Breast epithelium (tissue), 4 donors: ENCODE data around the gene ALKAL2. TPM values are rescaled to one million over a fixed set of nuclear protein-coding genes. Genes with fewer than 3 reads are reported as not detected.
A peak's percentile ranks its signal among the peaks of the same experiment; 100 is the strongest.

Experiments used
- DNase-seq, 2 donors: peaks; one replicate each; pipeline ENCODE4 v3.0.0-alpha.2; 2019; ENCODE audit warnings: low spot score in 2 of 2
- H3K27ac ChIP-seq, 2 donors: fragments of 200-600 bp; sonication (generic) in 1 of 2; one replicate each; pipeline ENCODE4 v1.5.1; 2016 to 2019; ENCODE audit warnings: mild to moderate bottlenecking in 1 of 2
- H3K27me3 ChIP-seq, 2 donors: fragments of 200-600 bp; sonication (generic) in 1 of 2; one replicate each; pipeline versions ENCODE4 v1.5.1 to v1.6.0; 2017 to 2019; ENCODE audit warnings: control low read depth in 1 of 2, mild to moderate bottlenecking in 1 of 2
- H3K36me3 ChIP-seq: fragments of 200-600 bp; one replicate; pipeline ENCODE4 v1.5.1; 2019
- H3K4me1 ChIP-seq, 2 donors: fragments of 200-600 bp; sonication (generic); one replicate each; pipeline ENCODE4 v1.5.1; 2016 to 2019; ENCODE audit warnings: control low read depth in 1 of 2
- H3K4me3 ChIP-seq, 3 donors: fragments of 200-600 bp; sonication (generic); 1 replicate in 2 of 3; 2 replicates in 1 of 3; pipeline ENCODE4 v1.5.1; 2016 to 2019; ENCODE audit warnings: mild to moderate bottlenecking in 3 of 3, moderate library complexity in 2 of 3
- H3K9me3 ChIP-seq, 2 donors: fragments of 200-600 bp; sonication (generic) in 1 of 2; one replicate each; pipeline ENCODE4 v1.5.1; 2016 to 2019; ENCODE audit warnings: control low read depth in 1 of 2
- POLR2A ChIP-seq: fragments of 450-650 bp; IDR thresholded peaks from one replicate; pipeline ENCODE4 v1.6.1; 2016; ENCODE audit warnings: antibody characterized with exemption, mild to moderate bottlenecking, moderate library complexity
- POLR2AphosphoS5 ChIP-seq, 3 donors: sonication (generic); formaldehyde crosslinking; IDR thresholded peaks; one replicate each; pipeline ENCODE4 v1.6.1; 2017; ENCODE audit warnings: antibody characterized with exemption in 3 of 3
- intact Hi-C: fragments of 100-400 bp; cut with DNase I; formaldehyde crosslinking; loops from one replicate; pipeline ENCODE4 v1.15.1; 2023; ENCODE audit warnings: low total_unique reads
- total RNA-seq, 3 donors: library from RNA; depleted of rRNA; stranded (reverse); fragments of >200 nt; gene quantifications; one replicate each; pipeline ENCODE4 v1.1.0, GENCODE V29; 2016
- TF ChIP-seq, protein P1 (sequence below), 3 donors: fragments of 450-650 bp; IDR thresholded peaks; one replicate each; pipeline ENCODE4 v1.5.1; 2016 to 2017; ENCODE audit warnings: antibody characterized with exemption in 3 of 3, mild to moderate bottlenecking in 3 of 3, moderate library complexity in 3 of 3

ALKAL2 gene
- total RNA-seq, 3 donors from 2014 or later: 10.1 to 26.4 (median 16.1) TPM

DNA sequence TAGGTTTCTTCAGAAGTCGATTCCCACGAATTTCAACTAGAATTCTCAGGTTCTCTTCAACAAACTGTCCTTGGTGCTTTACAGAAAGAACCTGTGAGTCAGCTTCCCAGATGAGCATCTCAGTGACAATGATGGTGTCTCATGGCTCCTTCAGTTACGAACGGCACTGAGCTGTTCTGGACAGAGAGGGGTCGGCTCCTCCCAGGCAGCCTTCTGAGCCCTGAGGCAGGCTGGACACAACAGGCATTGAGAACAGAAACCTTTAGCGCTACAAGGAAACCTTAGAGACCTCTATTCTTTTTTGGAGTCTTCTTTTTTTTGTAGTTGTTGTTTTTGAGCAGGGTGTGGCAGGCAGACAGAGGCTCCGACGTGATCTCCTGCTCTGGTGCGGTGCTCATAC is 35.1 kb upstream of the ALKAL2 start:
- Histone ChIP-seq H3K27ac (no peak overlapping the region), H3K9me3 (peaks cover 0 to 10% of the 10 kb centered on the region in 2 donors), H3K36me3 (no peaks in the 10 kb centered on the region), H3K4me1 (no peaks in the 10 kb centered on the region), H3K27me3 (no peaks in the 10 kb centered on the region), H3K4me3 (no peak overlapping the region)
- DNase-seq: no peak
- intact Hi-C loops: no loop called here
- TF ChIP-seq POLR2A: no peak
- no peak for TF ChIP-seq POLR2AphosphoS5 (IDR thresholded peaks at IDR 0.05)
- TF ChIP-seq, protein P1, sequence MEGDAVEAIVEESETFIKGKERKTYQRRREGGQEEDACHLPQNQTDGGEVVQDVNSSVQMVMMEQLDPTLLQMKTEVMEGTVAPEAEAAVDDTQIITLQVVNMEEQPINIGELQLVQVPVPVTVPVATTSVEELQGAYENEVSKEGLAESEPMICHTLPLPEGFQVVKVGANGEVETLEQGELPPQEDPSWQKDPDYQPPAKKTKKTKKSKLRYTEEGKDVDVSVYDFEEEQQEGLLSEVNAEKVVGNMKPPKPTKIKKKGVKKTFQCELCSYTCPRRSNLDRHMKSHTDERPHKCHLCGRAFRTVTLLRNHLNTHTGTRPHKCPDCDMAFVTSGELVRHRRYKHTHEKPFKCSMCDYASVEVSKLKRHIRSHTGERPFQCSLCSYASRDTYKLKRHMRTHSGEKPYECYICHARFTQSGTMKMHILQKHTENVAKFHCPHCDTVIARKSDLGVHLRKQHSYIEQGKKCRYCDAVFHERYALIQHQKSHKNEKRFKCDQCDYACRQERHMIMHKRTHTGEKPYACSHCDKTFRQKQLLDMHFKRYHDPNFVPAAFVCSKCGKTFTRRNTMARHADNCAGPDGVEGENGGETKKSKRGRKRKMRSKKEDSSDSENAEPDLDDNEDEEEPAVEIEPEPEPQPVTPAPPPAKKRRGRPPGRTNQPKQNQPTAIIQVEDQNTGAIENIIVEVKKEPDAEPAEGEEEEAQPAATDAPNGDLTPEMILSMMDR (IDR thresholded peaks at IDR 0.05): no peak

DNA sequence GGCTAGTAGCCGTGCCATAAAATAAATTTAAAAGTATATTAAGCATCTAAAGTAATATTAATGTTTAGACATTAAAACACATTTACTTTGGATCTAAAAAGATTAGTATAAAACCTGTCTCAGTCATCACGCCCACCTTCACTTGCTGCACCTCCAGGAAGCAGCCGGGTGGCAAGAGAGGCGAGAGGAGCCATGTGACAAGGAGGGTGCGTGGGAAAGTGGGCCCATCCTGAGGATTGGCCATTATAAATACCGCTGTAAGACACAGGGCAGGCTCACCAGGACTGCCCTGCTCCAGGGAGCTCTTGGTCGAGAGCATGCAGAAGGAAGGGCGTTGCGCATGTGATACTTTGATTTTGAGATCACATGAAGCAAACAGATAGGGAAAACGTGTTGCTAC is 34.4 kb upstream of the ALKAL2 start:
- intact Hi-C loops: no loop called here

DNA sequence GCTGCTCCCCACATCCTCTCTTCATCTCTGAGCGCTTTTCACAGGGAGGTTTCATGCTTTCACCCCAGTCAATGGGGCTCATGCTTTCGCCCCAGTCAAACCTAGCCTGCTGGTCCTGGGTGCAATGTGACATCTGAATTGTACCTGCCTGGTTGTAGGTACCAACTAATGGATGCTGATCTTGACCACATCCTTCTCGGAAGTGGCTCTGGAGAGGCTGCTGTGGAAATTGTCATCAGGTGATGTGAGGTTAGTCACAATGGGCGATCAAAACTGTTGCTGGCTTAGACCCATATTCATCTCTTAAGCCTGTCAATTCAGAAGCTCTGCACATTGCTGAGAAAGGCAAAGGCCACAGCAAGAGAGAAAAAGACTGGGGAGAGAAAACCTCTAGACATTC is 32.7 kb upstream of the ALKAL2 start:
- H3K4me3 ChIP-seq: no peak overlapping the region
- intact Hi-C loops: no loop called here
- H3K27me3 ChIP-seq: no peaks in the 10 kb centered on the region

More for the DNA sequence above, 34.4 kb upstream of the ALKAL2 start:
- H3K4me1 ChIP-seq: no peaks in the 10 kb centered on the region
- TF ChIP-seq, protein P1 (IDR thresholded peaks at IDR 0.05): no peak
- TF ChIP-seq POLR2AphosphoS5 (IDR thresholded peaks at IDR 0.05) (no peak), POLR2A (no peak)
- no peak for DNase-seq
- no peak overlapping the region for H3K27ac ChIP-seq
- no peaks in the 10 kb centered on the region for H3K36me3 ChIP-seq
- no peaks in the 10 kb centered on the region for H3K27me3 ChIP-seq
- H3K9me3 ChIP-seq: peaks cover 0 to 8% of the 10 kb centered on the region in 2 donors
- H3K4me3 ChIP-seq: no peak overlapping the region

DNA sequence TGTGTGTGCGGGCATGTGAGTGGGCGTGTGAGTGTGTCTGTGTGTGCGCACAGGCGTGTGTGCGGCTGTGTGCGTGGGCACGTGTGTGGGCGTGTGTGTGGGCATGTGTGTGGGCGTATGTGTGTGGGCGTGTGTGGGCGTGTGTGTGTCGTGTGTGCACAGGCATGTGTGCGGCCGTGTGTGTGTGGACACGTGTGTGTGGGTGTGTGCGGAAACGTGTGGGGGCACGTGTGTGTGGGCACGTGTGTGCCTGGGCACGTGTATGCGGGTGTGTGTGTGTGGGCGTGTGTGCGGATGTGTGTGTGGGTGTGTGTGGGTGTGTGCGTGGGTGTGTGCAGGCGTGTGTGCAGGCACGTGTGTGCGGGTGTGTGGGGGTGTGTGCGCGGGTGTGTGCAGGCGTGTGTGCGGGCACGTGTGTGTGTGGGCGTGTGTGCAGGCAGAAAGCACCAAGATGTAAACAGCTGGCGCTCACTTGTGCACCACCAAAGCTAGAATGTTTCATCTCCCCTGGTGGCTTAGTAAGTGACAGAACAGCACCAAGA is 31.2 kb upstream of the ALKAL2 start:
- intact Hi-C loops: no loop called here
- Histone ChIP-seq H3K27ac (no peak overlapping the region), H3K9me3 (no peaks in the 10 kb centered on the region), H3K27me3 (no peaks in the 10 kb centered on the region), H3K4me1 (no peaks in the 10 kb centered on the region), H3K36me3 (no peaks in the 10 kb centered on the region), H3K4me3 (no peak overlapping the region)
- TF ChIP-seq POLR2A: no peak
- TF ChIP-seq POLR2AphosphoS5 (IDR thresholded peaks at IDR 0.05): no peak
- TF ChIP-seq, protein P1 (IDR thresholded peaks at IDR 0.05): no peak
- no peak for DNase-seq

More for the DNA sequence above, 32.7 kb upstream of the ALKAL2 start:
- no peaks in the 10 kb centered on the region for H3K4me1 ChIP-seq
- no peaks in the 10 kb centered on the region for H3K9me3 ChIP-seq
- no peak overlapping the region for H3K27ac ChIP-seq
- no peak for DNase-seq
- TF ChIP-seq, protein P1 (IDR thresholded peaks at IDR 0.05): no peak
- TF ChIP-seq POLR2AphosphoS5 (IDR thresholded peaks at IDR 0.05) (no peak), POLR2A (no peak)
- H3K36me3 ChIP-seq: no peaks in the 10 kb centered on the region

DNA sequence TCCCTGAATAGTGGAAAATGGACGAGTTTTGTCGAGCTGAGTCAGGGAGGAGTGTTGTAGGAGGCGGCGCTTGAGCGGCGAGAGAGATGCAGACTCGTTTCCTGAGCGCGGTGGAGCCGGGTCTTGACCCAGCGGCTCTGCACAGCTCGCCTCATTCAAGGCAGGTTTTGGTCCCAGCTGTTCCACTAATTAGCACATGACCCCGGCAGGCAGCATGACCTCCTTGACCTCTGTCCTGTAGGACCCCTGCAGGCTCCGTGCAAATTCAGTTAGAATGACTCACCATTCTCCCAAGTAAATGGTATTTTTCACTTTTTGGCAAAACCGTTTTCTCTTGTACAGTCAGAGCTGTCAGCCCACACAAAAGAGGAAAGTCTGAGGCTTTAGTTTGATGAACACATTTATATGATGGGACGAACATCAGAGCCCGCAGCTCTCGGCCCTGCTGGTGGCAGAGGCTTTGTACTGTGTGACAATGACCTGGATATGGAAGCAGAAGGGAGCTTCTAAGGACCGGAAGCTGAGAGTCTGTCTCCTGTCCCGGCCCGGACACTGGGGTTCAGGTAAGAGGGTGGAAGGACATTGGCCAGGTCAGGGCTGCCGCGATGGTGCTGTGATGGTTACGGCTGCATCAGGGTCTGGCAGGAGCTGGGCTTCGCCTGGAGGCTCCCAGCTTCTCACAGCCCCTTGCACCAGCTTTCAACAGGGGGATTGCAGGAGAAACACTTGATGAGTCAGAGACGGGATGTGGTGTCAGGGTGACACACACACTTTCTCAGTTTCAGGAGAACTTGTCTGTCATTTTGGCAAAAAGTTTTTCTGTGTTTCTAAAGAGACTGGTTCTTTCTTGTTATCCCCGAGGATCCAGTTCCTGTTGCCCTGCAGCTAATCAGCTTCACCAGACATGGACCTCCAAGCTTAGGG is 29.9 kb upstream of the ALKAL2 start:
- Histone ChIP-seq H3K4me1 (no peaks in the 10 kb centered on the region), H3K9me3 (no peaks in the 10 kb centered on the region), H3K27me3 (no peaks in the 10 kb centered on the region), H3K36me3 (no peaks in the 10 kb centered on the region), H3K4me3 (peak overlapping the region in 1 of 3 donors; percentile 1), H3K27ac (peak overlapping the region in 1 of 2 donors; percentile 9)
- no peak for TF ChIP-seq POLR2AphosphoS5 (IDR thresholded peaks at IDR 0.05)
- TF ChIP-seq POLR2A: no peak
- TF ChIP-seq, protein P1 (IDR thresholded peaks at IDR 0.05): no peak
- intact Hi-C loops: no loop called here
- DNase-seq: no peak
